Measurements from ENCODE around the gene NOL11.

DNA sequence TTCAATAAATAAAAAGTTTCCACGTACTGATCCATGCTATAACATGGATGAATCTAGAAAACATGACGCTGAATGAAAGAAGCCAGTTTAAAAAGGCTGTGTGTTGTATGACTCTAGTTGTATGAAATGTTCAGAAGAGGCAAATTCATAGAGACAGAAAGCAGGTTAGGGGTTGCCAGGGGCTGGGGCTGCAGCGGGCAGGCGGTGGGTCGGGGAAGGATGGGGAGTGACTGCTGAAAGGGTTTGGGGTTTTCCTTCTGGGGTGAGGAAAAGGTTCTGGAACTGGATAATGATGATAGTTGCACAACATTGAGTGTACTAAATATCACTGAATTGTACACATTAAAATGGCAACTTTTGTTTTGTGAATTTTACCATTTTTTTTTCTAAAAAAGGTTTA lies 36.3 kb downstream of the NOL11 start:
- no peak for TF ChIP-seq EZH2phosphoT487 (IDR thresholded peaks at IDR 0.05; ENCODE audit: borderline replicate concordance, low read depth, low read length)
- TF ChIP-seq, protein P1, sequence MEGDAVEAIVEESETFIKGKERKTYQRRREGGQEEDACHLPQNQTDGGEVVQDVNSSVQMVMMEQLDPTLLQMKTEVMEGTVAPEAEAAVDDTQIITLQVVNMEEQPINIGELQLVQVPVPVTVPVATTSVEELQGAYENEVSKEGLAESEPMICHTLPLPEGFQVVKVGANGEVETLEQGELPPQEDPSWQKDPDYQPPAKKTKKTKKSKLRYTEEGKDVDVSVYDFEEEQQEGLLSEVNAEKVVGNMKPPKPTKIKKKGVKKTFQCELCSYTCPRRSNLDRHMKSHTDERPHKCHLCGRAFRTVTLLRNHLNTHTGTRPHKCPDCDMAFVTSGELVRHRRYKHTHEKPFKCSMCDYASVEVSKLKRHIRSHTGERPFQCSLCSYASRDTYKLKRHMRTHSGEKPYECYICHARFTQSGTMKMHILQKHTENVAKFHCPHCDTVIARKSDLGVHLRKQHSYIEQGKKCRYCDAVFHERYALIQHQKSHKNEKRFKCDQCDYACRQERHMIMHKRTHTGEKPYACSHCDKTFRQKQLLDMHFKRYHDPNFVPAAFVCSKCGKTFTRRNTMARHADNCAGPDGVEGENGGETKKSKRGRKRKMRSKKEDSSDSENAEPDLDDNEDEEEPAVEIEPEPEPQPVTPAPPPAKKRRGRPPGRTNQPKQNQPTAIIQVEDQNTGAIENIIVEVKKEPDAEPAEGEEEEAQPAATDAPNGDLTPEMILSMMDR (conservative IDR thresholded peaks at IDR 0.05; ENCODE audit: low read length) = no peak
